Measurements from ENCODE around the gene TBC1D22A. TPM values are rescaled to one million over a fixed set of nuclear protein-coding genes. Genes with fewer than 3 reads are reported as not detected.

Gene TBC1D22A
- total RNA-seq, 6 experiments from 2014 or later = 10.9 to 18.1 (median 14.0) TPM

DNA sequence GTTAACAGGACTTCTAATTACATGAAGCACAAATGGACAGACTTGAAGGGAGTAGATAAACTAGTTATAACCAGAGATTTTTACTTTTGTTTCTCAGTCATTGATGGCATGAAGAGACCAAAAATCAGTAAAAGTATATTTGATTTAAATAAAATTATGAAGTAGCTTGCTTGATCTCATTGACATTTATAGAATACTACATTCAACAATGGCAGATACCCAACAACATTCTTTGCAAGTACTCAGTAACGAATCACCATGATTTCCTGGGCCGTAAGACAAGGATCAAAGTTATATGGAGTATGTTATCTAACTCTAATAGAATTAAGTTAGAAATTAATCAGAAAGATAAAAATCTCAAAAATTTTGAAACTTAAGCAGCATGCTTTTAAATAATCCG, 317.6 kb downstream of the TBC1D22A start:
- H3K27ac ChIP-seq = no peak overlapping the region
- H3K9me3 ChIP-seq = no peaks in the 10 kb centered on the region
- DNase-seq (no peak), ATAC-seq (no peak)
- H3K4me3 ChIP-seq = no peak overlapping the region
- TF ChIP-seq CTCF (IDR thresholded peaks at IDR 0.05) (no peak), POLR2A (IDR thresholded peaks at IDR 0.05) (no peak)
- no peaks in the 10 kb centered on the region for H3K36me3 ChIP-seq
- 67% methylated on average over 3 of the region's 3 CpGs for WGBS (ENCODE audit: insufficient coverage, low coverage, low lambda C conversion rate, missing lambda C conversion rate)
- intact Hi-C loops (cut with DNase I) = no loop called here
- H3K4me1 ChIP-seq = no peaks in the 10 kb centered on the region
- no peaks in the 10 kb centered on the region for H3K27me3 ChIP-seq

DNA sequence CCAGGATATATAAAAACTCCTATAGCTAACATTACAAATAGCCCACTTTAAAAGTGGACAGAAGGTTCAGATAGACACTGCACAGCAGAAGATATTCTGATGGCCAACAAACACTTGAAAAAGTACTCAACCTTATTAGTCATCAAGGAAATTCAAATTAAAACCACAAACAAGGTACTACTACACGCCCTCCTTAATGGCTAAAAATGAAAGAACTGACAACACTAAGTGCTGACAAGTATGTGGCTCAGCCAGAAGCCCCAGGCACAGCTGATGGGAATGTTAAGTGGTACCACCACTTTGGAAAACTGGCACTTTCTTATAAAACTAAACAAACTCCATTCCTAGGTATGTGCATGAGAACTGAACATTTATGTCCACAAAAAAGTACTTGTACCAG, 320.1 kb downstream of the TBC1D22A start:
- no peaks in the 10 kb centered on the region for H3K36me3 ChIP-seq
- H3K27ac ChIP-seq = no peak overlapping the region
- no peaks in the 10 kb centered on the region for H3K9me3 ChIP-seq
- no peak for DNase-seq
- 100% methylated on average over 1 of the region's 1 CpG for WGBS (ENCODE audit: insufficient coverage, low coverage, low lambda C conversion rate, missing lambda C conversion rate)
- no peak for ATAC-seq
- no peaks in the 10 kb centered on the region for H3K4me1 ChIP-seq
- TF ChIP-seq POLR2A (IDR thresholded peaks at IDR 0.05) (no peak), CTCF (IDR thresholded peaks at IDR 0.05) (no peak)
- H3K27me3 ChIP-seq = no peaks in the 10 kb centered on the region
- intact Hi-C loops (cut with DNase I) = no loop called here
- no peak overlapping the region for H3K4me3 ChIP-seq

- WGBS (ENCODE audit: insufficient coverage, low coverage, low lambda C conversion rate, missing lambda C conversion rate) = 90% methylated on average over 7 of the region's 14 CpGs
- Histone ChIP-seq H3K9me3 (no peaks in the 10 kb centered on the region), H3K27ac (no peak overlapping the region), H3K27me3 (no peaks in the 10 kb centered on the region), H3K36me3 (no peaks in the 10 kb centered on the region), H3K4me3 (no peak overlapping the region), H3K4me1 (no peaks in the 10 kb centered on the region)
- ATAC-seq (no peak), DNase-seq (no peak)
- intact Hi-C loops (cut with DNase I) = no loop called here
- TF ChIP-seq CTCF (IDR thresholded peaks at IDR 0.05) (no peak), POLR2A (IDR thresholded peaks at IDR 0.05) (no peak)
Measured at GRCh38 chr22:47083379-47083986, 321.0 kb downstream of the TBC1D22A start.

DNA sequence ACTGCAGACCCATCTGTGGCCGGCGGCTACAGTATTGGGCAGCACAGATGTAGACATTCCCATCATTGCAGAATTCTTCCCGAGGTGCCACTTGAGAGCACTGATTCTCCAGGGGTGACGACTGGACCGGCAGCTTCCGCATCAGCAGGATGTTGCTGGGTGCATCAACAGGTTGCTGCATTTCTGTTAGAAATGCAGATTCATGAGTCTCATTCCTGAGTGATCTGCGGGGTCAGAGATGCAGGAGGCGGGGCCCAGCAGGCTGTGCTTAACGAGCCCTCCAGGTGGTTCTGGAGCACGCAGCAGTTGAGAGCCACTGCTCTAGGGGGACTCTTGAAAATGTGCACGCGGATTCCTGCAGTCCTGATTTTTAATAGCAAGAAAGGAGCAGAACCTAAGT, 321.8 kb downstream of the TBC1D22A start:
- DNase-seq = no peak
- no peaks in the 10 kb centered on the region for H3K9me3 ChIP-seq
- intact Hi-C loops (cut with DNase I) = no loop called here
- no peak overlapping the region for H3K27ac ChIP-seq
- WGBS (ENCODE audit: insufficient coverage, low coverage, low lambda C conversion rate, missing lambda C conversion rate) = 90% methylated on average over 6 of the region's 12 CpGs
- no peaks in the 10 kb centered on the region for H3K36me3 ChIP-seq
- no peak overlapping the region for H3K4me3 ChIP-seq
- no peaks in the 10 kb centered on the region for H3K27me3 ChIP-seq
- no peak for ATAC-seq
- TF ChIP-seq POLR2A (IDR thresholded peaks at IDR 0.05) (no peak), CTCF (IDR thresholded peaks at IDR 0.05) (no peak)
- H3K4me1 ChIP-seq = no peaks in the 10 kb centered on the region

Data from right lobe of liver (tissue), 6 donors.